CD4-positive, alpha-beta T cell (primary cell): Measurements from ENCODE around the gene VILL. TPM values are rescaled to one million over a fixed set of nuclear protein-coding genes. Genes with fewer than 3 reads are reported as not detected.

Source experiments
- ATAC-seq: fragments of 200-7000 bp; cut with Tn5 transposase; one replicate; pipeline ENCODE4 v1.10.0; 2022; ENCODE audit warnings: mild to moderate bottlenecking; ENCODE audit not compliant: poor library complexity
- CTCF ChIA-PET: fragments of 350-600 bp; sonication (Branson Sonifier 250); formaldehyde crosslinking; loops from one replicate; lab custom pipeline; 2021; ENCODE audit warnings: antibody characterized with exemption, inconsistent platforms; lab: Charles Lee
- POLR2A ChIA-PET: fragments of 350-600 bp; sonication (Branson Sonifier 250); formaldehyde crosslinking; loops from one replicate; lab custom pipeline; 2021; ENCODE audit warnings: antibody characterized with exemption, inconsistent platforms; lab: Charles Lee
- DNase-seq, 14 experiments: peaks; one replicate each; pipeline ENCODE4 v3.0.0-alpha.2; 2013 to 2020; ENCODE audit warnings: mixed read lengths in 2 of 14
- H3K27ac ChIP-seq, 2 donors: one replicate each; pipeline versions ENCODE4 v1.5.1 to v1.7.0; 2013; ENCODE audit warnings: low read length in 2 of 2, low read depth in 1 of 2, mild to moderate bottlenecking in 1 of 2
- H3K27me3 ChIP-seq, 2 experiments: 1 replicate in 1 of 2; 2 replicates in 1 of 2; pipeline versions ENCODE4 v1.6.1 to v1.7.0; 2013; ENCODE audit warnings: low read length in 2 of 2, control low read depth in 1 of 2, mild to moderate bottlenecking in 1 of 2, moderate library complexity in 1 of 2; ENCODE audit not compliant: insufficient read depth in 2 of 2, control insufficient read depth in 1 of 2
- H3K36me3 ChIP-seq: one replicate; pipeline ENCODE4 v1.6.1; 2013; ENCODE audit warnings: low read length, control low read depth; ENCODE audit not compliant: insufficient read depth
- H3K4me1 ChIP-seq: one replicate; pipeline ENCODE4 v1.6.1; 2013; ENCODE audit warnings: low read length, control low read depth; ENCODE audit not compliant: insufficient read depth
- H3K4me3 ChIP-seq: one replicate; pipeline ENCODE4 v1.5.1; 2013; ENCODE audit warnings: mild to moderate bottlenecking, low read length, moderate library complexity
- H3K9me3 ChIP-seq, 2 experiments: 1 replicate in 1 of 2; 2 replicates in 1 of 2; pipeline versions ENCODE4 v1.6.1 to v1.7.0; 2013; ENCODE audit warnings: low read length in 2 of 2, mild to moderate bottlenecking in 2 of 2, control low read depth in 1 of 2, moderate library complexity in 1 of 2; ENCODE audit not compliant: control insufficient read depth in 1 of 2, insufficient read depth in 1 of 2
- H3K27ac Mint-ChIP-seq: one replicate; pipeline ENCODE4 v1.8.0; 2020; ENCODE audit warnings: mixed read lengths
- H3K27me3 Mint-ChIP-seq: one replicate; pipeline ENCODE4 v1.8.0; 2021; ENCODE audit warnings: mixed read lengths
- H3K36me3 Mint-ChIP-seq: one replicate; pipeline ENCODE4 v1.8.0; 2021; ENCODE audit warnings: low read depth, mixed read lengths
- H3K4me1 Mint-ChIP-seq: one replicate; pipeline ENCODE4 v1.8.0; 2021; ENCODE audit warnings: low read depth, mixed read lengths
- H3K4me3 Mint-ChIP-seq: one replicate; pipeline ENCODE4 v1.8.0; 2020; ENCODE audit warnings: mild to moderate bottlenecking, mixed read lengths
- H3K9me3 Mint-ChIP-seq: one replicate; pipeline ENCODE4 v1.8.0; 2020; ENCODE audit warnings: mixed read lengths
- intact Hi-C, 2 experiments: fragments of 100-400 bp; cut with DNase I in 1 of 2; cut with micrococcal nuclease in 1 of 2; formaldehyde crosslinking; loops; one replicate each; pipeline versions ENCODE4 v1.15.1 to v1.9.0; 2023 to 2025; cut with DNase I, micrococcal nuclease
- total RNA-seq, 174 experiments: library from RNA in 2 of 174; stranded (reverse) in 2 of 174; gene quantifications; one replicate each; pipeline ENCODE4 v1.2.3 and lab custom pipeline; 2021 to 2026
- TF ChIP-seq, protein P1 (sequence below): fragments of 200-600 bp; IDR thresholded peaks from one replicate; pipeline ENCODE4 v1.8.0; 2022; ENCODE audit warnings: antibody characterized with exemption, mild to moderate bottlenecking

Gene VILL
- total RNA-seq, 2 experiments from 2014 or later = 23.2 to 24.4 TPM

DNA sequence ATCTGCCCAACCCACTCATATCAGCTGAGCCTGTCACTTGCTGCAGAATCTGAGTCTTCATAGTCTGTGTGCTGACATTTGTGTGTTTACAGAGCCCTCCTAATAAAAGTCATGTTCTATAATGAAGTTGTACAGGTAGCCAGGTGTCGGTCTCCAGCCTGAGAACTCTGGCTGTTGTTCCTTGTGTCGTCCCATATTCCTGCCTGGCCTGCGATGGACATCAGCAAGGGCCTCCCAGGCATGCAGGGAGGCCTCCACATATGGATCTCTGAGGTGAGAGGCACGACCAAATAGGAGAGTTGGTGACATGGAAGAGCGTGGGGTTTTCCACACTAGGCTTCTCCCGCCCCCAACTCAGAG, 2.9 kb downstream of the VILL start:
- Mint-ChIP-seq H3K4me3 (peak overlapping the region; percentile 97), H3K4me1 (peaks cover 51% of the 10 kb centered on the region), H3K36me3 (peaks cover 38% of the 10 kb centered on the region), H3K27me3 (no peaks in the 10 kb centered on the region), H3K27ac (peak overlapping the region; percentile 95), H3K9me3 (no peaks in the 10 kb centered on the region)
- Histone ChIP-seq H3K4me1 (peaks cover 48% of the 10 kb centered on the region), H3K9me3 (no peaks in the 10 kb centered on the region), H3K4me3 (peak overlapping the region; percentile 69), H3K27me3 (no peaks in the 10 kb centered on the region), H3K27ac (peak overlapping the region; percentile 67 to 69), H3K36me3 (peaks cover 17% of the 10 kb centered on the region)
- intact Hi-C loops = no loop called here
- TF ChIP-seq, protein P1, sequence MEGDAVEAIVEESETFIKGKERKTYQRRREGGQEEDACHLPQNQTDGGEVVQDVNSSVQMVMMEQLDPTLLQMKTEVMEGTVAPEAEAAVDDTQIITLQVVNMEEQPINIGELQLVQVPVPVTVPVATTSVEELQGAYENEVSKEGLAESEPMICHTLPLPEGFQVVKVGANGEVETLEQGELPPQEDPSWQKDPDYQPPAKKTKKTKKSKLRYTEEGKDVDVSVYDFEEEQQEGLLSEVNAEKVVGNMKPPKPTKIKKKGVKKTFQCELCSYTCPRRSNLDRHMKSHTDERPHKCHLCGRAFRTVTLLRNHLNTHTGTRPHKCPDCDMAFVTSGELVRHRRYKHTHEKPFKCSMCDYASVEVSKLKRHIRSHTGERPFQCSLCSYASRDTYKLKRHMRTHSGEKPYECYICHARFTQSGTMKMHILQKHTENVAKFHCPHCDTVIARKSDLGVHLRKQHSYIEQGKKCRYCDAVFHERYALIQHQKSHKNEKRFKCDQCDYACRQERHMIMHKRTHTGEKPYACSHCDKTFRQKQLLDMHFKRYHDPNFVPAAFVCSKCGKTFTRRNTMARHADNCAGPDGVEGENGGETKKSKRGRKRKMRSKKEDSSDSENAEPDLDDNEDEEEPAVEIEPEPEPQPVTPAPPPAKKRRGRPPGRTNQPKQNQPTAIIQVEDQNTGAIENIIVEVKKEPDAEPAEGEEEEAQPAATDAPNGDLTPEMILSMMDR = no peak
- CTCF ChIA-PET = interaction anchor here (1.0 kb wide), 1 partner anchor 18 kb away, joined by 3 read pairs; no protein-coding TSS in a partner anchor
- no peak for ATAC-seq
- no peak for DNase-seq
- POLR2A ChIA-PET = no interaction called here

DNA sequence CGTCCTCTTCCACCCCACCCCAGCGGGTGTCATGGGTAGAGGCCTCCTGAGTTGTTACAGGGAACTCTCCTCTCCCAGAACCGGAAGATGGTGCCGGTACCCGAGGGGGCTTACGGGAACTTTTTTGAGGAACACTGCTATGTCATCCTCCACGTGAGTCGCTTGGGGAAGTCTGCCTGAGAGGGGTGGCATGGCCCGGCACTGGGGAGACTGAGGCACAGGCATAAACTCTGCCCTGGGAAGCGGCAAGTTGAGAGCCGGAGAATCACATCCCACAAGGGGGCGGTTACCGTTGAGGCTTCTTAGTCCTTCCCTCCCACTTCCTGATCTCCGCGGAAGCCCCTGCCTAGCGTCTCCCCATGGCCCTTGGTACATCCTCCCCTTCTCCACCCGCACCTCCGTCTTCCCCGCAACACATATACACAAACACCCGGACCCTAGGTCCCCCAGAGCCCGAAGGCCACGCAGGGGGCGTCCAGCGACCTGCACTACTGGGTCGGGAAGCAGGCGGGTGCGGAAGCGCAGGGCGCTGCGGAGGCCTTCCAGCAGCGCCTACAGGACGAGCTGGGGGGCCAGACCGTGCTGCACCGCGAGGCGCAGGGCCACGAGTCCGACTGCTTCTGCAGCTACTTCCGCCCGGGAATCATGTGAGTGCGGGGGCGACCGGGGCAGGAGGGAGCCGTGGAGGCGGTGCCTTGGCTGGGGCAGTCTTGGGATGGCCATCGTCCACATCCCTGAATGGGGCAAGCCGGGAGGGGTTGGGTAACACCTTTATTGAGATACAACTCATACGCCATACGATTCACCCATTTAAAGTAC, 3.4 kb downstream of the VILL start:
- peaks cover 17% of the 10 kb centered on the region for H3K36me3 ChIP-seq

DNA sequence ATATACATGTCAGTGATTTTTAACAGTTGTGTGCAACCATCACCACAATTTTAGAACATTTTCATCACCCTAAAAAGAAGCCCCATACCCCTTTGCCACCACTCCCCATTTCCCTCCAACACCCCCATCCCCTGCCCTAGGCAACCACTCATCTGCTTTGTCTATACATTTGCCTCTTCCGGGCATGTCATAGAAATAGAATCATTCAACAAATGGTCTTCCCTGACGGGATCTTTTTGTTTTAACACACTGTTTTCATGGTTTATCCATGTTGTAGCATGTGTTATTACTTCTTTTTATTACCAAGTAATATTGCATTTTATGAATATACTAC, 4.0 kb downstream of the VILL start:
- peak overlapping the region; percentile 67 to 69 for H3K27ac ChIP-seq
- DNase-seq = peak in 1 of 14 experiments; percentile 21
- Mint-ChIP-seq H3K4me3 (peak overlapping the region; percentile 97), H3K4me1 (peaks cover 63% of the 10 kb centered on the region), H3K9me3 (no peaks in the 10 kb centered on the region), H3K27ac (peak overlapping the region; percentile 95), H3K27me3 (no peaks in the 10 kb centered on the region), H3K36me3 (peaks cover 47% of the 10 kb centered on the region)
- TF ChIP-seq, protein P1 = no peak
- peaks cover 57% of the 10 kb centered on the region for H3K4me1 ChIP-seq
- POLR2A ChIA-PET = interaction anchor here (0.9 to 1.3 kb wide), 2 partner anchors 20 to 171 kb away, joined by 4 read pairs; partner anchors contain the start of gene OXSR1
- CTCF ChIA-PET = interaction anchor here (0.7 kb wide), 1 partner anchor 20 kb away, joined by 3 read pairs; no protein-coding TSS in a partner anchor
- no peak for ATAC-seq
- no peaks in the 10 kb centered on the region for H3K27me3 ChIP-seq
- H3K9me3 ChIP-seq = no peaks in the 10 kb centered on the region
- intact Hi-C loops = no loop called here
- H3K36me3 ChIP-seq = peaks cover 17% of the 10 kb centered on the region
- H3K4me3 ChIP-seq = peak overlapping the region; percentile 69

More for the DNA sequence above, 3.4 kb downstream of the VILL start:
- POLR2A ChIA-PET = interaction anchor here (0.9 to 1.3 kb wide), 2 partner anchors 19 to 172 kb away, joined by 4 read pairs; partner anchors contain the start of gene OXSR1
- Mint-ChIP-seq H3K36me3 (peaks cover 42% of the 10 kb centered on the region), H3K4me1 (peaks cover 57% of the 10 kb centered on the region), H3K9me3 (no peaks in the 10 kb centered on the region), H3K27ac (peak overlapping the region; percentile 95), H3K4me3 (peak overlapping the region; percentile 97), H3K27me3 (no peaks in the 10 kb centered on the region)
- Histone ChIP-seq H3K9me3 (no peaks in the 10 kb centered on the region), H3K27me3 (no peaks in the 10 kb centered on the region), H3K27ac (peak overlapping the region; percentile 67 to 69), H3K4me1 (peaks cover 53% of the 10 kb centered on the region), H3K4me3 (peak overlapping the region; percentile 69)
- TF ChIP-seq, protein P1 = no peak
- ATAC-seq (peak; percentile 53), DNase-seq (peak; percentile 23 to 76 (median 44))
- intact Hi-C loops = no loop called here
- CTCF ChIA-PET = interaction anchor here (0.7 kb wide), 1 partner anchor 20 kb away, joined by 3 read pairs; no protein-coding TSS in a partner anchor
